ENCODE results near the gene ZNF8.
"Not testable (repeated sequence)": the region's sequence is repeated elsewhere in the genome, so short reads cannot be mapped to it uniquely, and the experiment has no call there.

The ZNF8 gene
- 7.5 to 31.3 (median 27.7) reads per million in 4 experiments for total RNA-seq

GRCh38 chr19:58278541-58279041 lies at the start of gene ZNF8:
Gene ZNF8, plus strand, starts transcription at chr19:58278955. Its CDS starts 127 bp downstream, at chr19:58279082.
- DNase-seq: peak; percentile 96

- no peak for DNase-seq
Observed at GRCh38 chr19:58229255-58229639, 49.5 kb upstream of the ZNF8 start.

GRCh38 chr19:58237324-58237723 lies 41.4 kb upstream of the ZNF8 start:
- DNase-seq: no peak

GRCh38 chr19:58243351-58243750 lies 35.4 kb upstream of the ZNF8 start:
- no peak for DNase-seq

- DNase-seq: no peak
Observed at GRCh38 chr19:58248886-58249285, 29.9 kb upstream of the ZNF8 start.

- DNase-seq: no peak
Observed at GRCh38 chr19:58252102-58252685, 26.6 kb upstream of the ZNF8 start.

GRCh38 chr19:58258259-58258658 lies 20.5 kb upstream of the ZNF8 start:
- DNase-seq: not testable (repeated sequence)

GRCh38 chr19:58261600-58261967 lies 17.2 kb upstream of the ZNF8 start:
- DNase-seq: no peak

GRCh38 chr19:58261968-58262921 lies 16.5 kb upstream of the ZNF8 start:
- DNase-seq: no peak

- DNase-seq: no peak
Observed at GRCh38 chr19:58262922-58263296, 15.8 kb upstream of the ZNF8 start.

- no peak for DNase-seq
Observed at GRCh38 chr19:58265100-58265499, 13.7 kb upstream of the ZNF8 start.

GRCh38 chr19:58268344-58268743 lies 10.4 kb upstream of the ZNF8 start:
- no peak for DNase-seq

- DNase-seq: no peak
Observed at GRCh38 chr19:58274771-58275201, 4.0 kb upstream of the ZNF8 start.

- DNase-seq: no peak
Observed at GRCh38 chr19:58275564-58275963, 3.2 kb upstream of the ZNF8 start.

GRCh38 chr19:58277197-58277596 lies 1.6 kb upstream of the ZNF8 start:
- no peak for DNase-seq

- no peak for DNase-seq
Observed at GRCh38 chr19:58277748-58278540, 811 bp upstream of the ZNF8 start.

- DNase-seq: peak; percentile 38
Observed at GRCh38 chr19:58279042-58279924, 528 bp downstream of the ZNF8 start.

GRCh38 chr19:58279925-58280316 lies 1.2 kb downstream of the ZNF8 start:
- no peak for DNase-seq

GRCh38 chr19:58284199-58284598 lies 5.4 kb downstream of the ZNF8 start:
- DNase-seq: no peak

GRCh38 chr19:58291943-58292342 lies 13.2 kb downstream of the ZNF8 start:
- DNase-seq: no peak

- no peak for DNase-seq
Observed at GRCh38 chr19:58294743-58295374, 16.1 kb downstream of the ZNF8 start.

GRCh38 chr19:58296104-58296503 lies 17.3 kb downstream of the ZNF8 start:
- no peak for DNase-seq

Data from effector CD8-positive, alpha-beta T cell (primary cell).